Measurements from ENCODE around the gene PPP1R37.

The PPP1R37 gene

GRCh38 chr19:45180936-45181335 is 88.0 kb downstream of the PPP1R37 start:
- POLR2A ChIA-PET, result interaction anchor here (4.2 kb wide), 1 partner anchor 89 kb away, joined by 54 read pairs; the partner anchor contains the start of gene PPP1R37
- Histone ChIP-seq H3K36me3 (ENCODE audit: control insufficient read depth in 2 of 2, insufficient read depth in 1 of 2, low read length in 2 of 2) (peaks cover 8 to 9% of the 10 kb centered on the region in 2 experiments), H3K27ac (ENCODE audit: extremely low read depth, low read depth, low read length) (0 out of 2 replicates have a peak overlapping the region, but pooled peaks have one; percentile 24), H3K4me1 (ENCODE audit: control insufficient read depth, insufficient read depth, low read length) (peaks cover 8% of the 10 kb centered on the region), H3K4me3 (ENCODE audit: low read depth, low read length) (no peak overlapping the region), H3K9me3 (ENCODE audit: control insufficient read depth, insufficient read depth, low read depth, low read length) (no peaks in the 10 kb centered on the region)
- CTCF ChIA-PET, result interaction anchor here (0.7 to 1.3 kb wide), 4 partner anchors 9 to 158 kb away, joined by 3 to 8 read pairs (median 4); partner anchors contain the start of gene PPP1R37
- no peak for TF ChIP-seq RBAK (tag by site-specific recombination; IDR thresholded peaks at IDR 0.05)
- peak; percentile 64 for TF ChIP-seq PRDM10 (tag by site-specific recombination; IDR thresholded peaks at IDR 0.05)
- no peak for TF ChIP-seq ZIC2 (tag by site-specific recombination; IDR thresholded peaks at IDR 0.05)
- TF ChIP-seq ZNF596 (tag by site-specific recombination; IDR thresholded peaks at IDR 0.05), result no peak
- TF ChIP-seq ZNF350 (tag by site-specific recombination; IDR thresholded peaks at IDR 0.05), result no peak
- TF ChIP-seq ZNF175 (tag by site-specific recombination; IDR thresholded peaks at IDR 0.05), result no peak

- Histone ChIP-seq H3K36me3 (ENCODE audit: control insufficient read depth in 2 of 2, insufficient read depth in 1 of 2, low read length in 2 of 2) (peaks cover 8 to 9% of the 10 kb centered on the region in 2 experiments), H3K9me3 (ENCODE audit: control insufficient read depth, insufficient read depth, low read depth, low read length) (no peaks in the 10 kb centered on the region), H3K27ac (ENCODE audit: extremely low read depth, low read depth, low read length) (no peak overlapping the region), H3K4me3 (ENCODE audit: low read depth, low read length) (no peak overlapping the region), H3K4me1 (ENCODE audit: control insufficient read depth, insufficient read depth, low read length) (peaks cover 5% of the 10 kb centered on the region)
- ChIA-PET CTCF (interaction anchor here (0.6 kb wide), 5 partner anchors 20 to 459 kb away, joined by 3 to 5 read pairs (median 3); no protein-coding TSS in a partner anchor), POLR2A (interaction anchor here (0.7 to 1.4 kb wide), 2 partner anchors 91 to 285 kb away, joined by 4 read pairs; no protein-coding TSS in a partner anchor)
- TF ChIP-seq ZNF221 (tag by site-specific recombination; IDR thresholded peaks at IDR 0.05; ENCODE audit: borderline replicate concordance), result no peak
- no peak for TF ChIP-seq ZNF324 (tag by site-specific recombination; IDR thresholded peaks at IDR 0.05)
- TF ChIP-seq CTCF (tag by site-specific recombination; IDR thresholded peaks at IDR 0.05), result no peak
- TF ChIP-seq ZNF362 (tag by site-specific recombination; IDR thresholded peaks at IDR 0.05), result no peak
- TF ChIP-seq ZNF24 (tag by site-specific recombination; IDR thresholded peaks at IDR 0.05), result no peak
- no peak for TF ChIP-seq ZNF292 (tag by site-specific recombination; IDR thresholded peaks at IDR 0.05; ENCODE audit: borderline replicate concordance, low read depth)
- no peak for TF ChIP-seq SETDB1 (IDR thresholded peaks at IDR 0.05; ENCODE audit: insufficient read length, low read length)
- TF ChIP-seq ZNF571 (tag by site-specific recombination; IDR thresholded peaks at IDR 0.05), result no peak
- TF ChIP-seq ZNF791 (tag by site-specific recombination; IDR thresholded peaks at IDR 0.05), result no peak
- TF ChIP-seq PRDM1 (tag by site-specific recombination; IDR thresholded peaks at IDR 0.05), result peak; percentile 44
- TF ChIP-seq ZFHX2 (tag by site-specific recombination; conservative IDR thresholded peaks at IDR 0.05), result no peak
- no peak for TF ChIP-seq ZNF223 (tag by site-specific recombination; IDR thresholded peaks at IDR 0.05)
- TF ChIP-seq ZNF311 (tag by site-specific recombination; IDR thresholded peaks at IDR 0.05; ENCODE audit: borderline replicate concordance), result no peak
- TF ChIP-seq ZNF623 (tag by site-specific recombination; IDR thresholded peaks at IDR 0.05), result peak; percentile 83
- no peak for TF ChIP-seq HOXA7 (CRISPR knock-in tag; IDR thresholded peaks at IDR 0.05; ENCODE audit: borderline replicate concordance)
- no peak for TF ChIP-seq ZFP3 (tag by site-specific recombination; IDR thresholded peaks at IDR 0.05; ENCODE audit: low read depth)
- 0 out of 2 replicates have a peak, but pooled peaks have one; percentile 61 for TF ChIP-seq KLF1 (tag by site-specific recombination; IDR thresholded peaks at IDR 0.05)
Observed at GRCh38 chr19:45182758-45183157, 89.8 kb downstream of the PPP1R37 start.

Data from HEK293 (cell line).